ENCODE results near the gene TTN. TPM values are rescaled to one million over a fixed set of nuclear protein-coding genes. Genes with fewer than 3 reads are reported as not detected.

TTN gene
- total and polyA plus RNA-seq, 10 of the 15 experiments (the other 5 are each of a cell fraction or from before 2014, with no cell fraction given): 0.15 to 9.0 (median 1.8) TPM

- no peak overlapping the region for H3K9ac ChIP-seq (ENCODE audit: control insufficient read depth, insufficient read depth, low read length)
- ChIA-PET SMC1A (ENCODE audit: uncharacterized antibody, unreplicated experiment) (no interaction called here), CTCF (no interaction called here), RAD21 (ENCODE audit: unreplicated experiment) (no interaction called here), POLR2A (no interaction called here)
- FAIRE-seq (no peak), DNase-seq (ENCODE audit: low read depth, low spot score) (no peak), ATAC-seq (no peak)
- intact Hi-C loops (cut with micrococcal nuclease; ENCODE audit: unreplicated experiment): no loop called here
- TF ChIP-seq STAT3 (IDR thresholded peaks at IDR 0.05; ENCODE audit: low read depth, low read length) (no peak), SMARCA5 (IDR thresholded peaks at IDR 0.05) (no peak), ETV6 (conservative IDR thresholded peaks at IDR 0.05 in 1 of 2, IDR thresholded peaks at IDR 0.05 in 1 of 2; ENCODE audit: borderline replicate concordance in 1 of 2, low read depth in 1 of 2) (no peak), JUND (IDR thresholded peaks at IDR 0.05; ENCODE audit: low read depth, low read length) (no peak), ZNF217 (IDR thresholded peaks at IDR 0.05) (no peak), MTA3 (IDR thresholded peaks at IDR 0.05; ENCODE audit: borderline replicate concordance, low read length) (no peak), BRCA1 (IDR thresholded peaks at IDR 0.05; ENCODE audit: low read depth, low read length) (no peak), ZBTB4 (CRISPR knock-in tag; IDR thresholded peaks at IDR 0.05) (no peak), EGR1 (IDR thresholded peaks at IDR 0.05; ENCODE audit: borderline replicate concordance in 1 of 2, low read depth in 2 of 2, low read length in 2 of 2) (no peak), FOXK2 (IDR thresholded peaks at IDR 0.05) (no peak), HDGF (IDR thresholded peaks at IDR 0.05) (no peak), SMAD1 (IDR thresholded peaks at IDR 0.05; ENCODE audit: low read depth, partially characterized antibody) (no peak), CBX5 (IDR thresholded peaks at IDR 0.05; ENCODE audit: low read depth) (no peak), HCFC1 (IDR thresholded peaks at IDR 0.05; ENCODE audit: low read length) (no peak), IKZF1 (conservative IDR thresholded peaks at IDR 0.05) (no peak), JUNB (IDR thresholded peaks at IDR 0.05) (no peak)
- TF ChIP-seq, protein P1, sequence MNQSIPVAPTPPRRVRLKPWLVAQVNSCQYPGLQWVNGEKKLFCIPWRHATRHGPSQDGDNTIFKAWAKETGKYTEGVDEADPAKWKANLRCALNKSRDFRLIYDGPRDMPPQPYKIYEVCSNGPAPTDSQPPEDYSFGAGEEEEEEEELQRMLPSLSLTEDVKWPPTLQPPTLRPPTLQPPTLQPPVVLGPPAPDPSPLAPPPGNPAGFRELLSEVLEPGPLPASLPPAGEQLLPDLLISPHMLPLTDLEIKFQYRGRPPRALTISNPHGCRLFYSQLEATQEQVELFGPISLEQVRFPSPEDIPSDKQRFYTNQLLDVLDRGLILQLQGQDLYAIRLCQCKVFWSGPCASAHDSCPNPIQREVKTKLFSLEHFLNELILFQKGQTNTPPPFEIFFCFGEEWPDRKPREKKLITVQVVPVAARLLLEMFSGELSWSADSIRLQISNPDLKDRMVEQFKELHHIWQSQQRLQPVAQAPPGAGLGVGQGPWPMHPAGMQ (IDR thresholded peaks at IDR 0.05; ENCODE audit: borderline replicate concordance): no peak
- TF ChIP-seq, protein P2, sequence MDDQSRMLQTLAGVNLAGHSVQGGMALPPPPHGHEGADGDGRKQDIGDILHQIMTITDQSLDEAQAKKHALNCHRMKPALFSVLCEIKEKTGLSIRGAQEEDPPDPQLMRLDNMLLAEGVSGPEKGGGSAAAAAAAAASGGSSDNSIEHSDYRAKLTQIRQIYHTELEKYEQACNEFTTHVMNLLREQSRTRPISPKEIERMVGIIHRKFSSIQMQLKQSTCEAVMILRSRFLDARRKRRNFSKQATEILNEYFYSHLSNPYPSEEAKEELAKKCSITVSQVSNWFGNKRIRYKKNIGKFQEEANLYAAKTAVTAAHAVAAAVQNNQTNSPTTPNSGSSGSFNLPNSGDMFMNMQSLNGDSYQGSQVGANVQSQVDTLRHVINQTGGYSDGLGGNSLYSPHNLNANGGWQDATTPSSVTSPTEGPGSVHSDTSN (IDR thresholded peaks at IDR 0.05; ENCODE audit: insufficient replicate concordance, low read depth, low read length): no peak
- H3K4me2 ChIP-seq (ENCODE audit: control insufficient read depth, insufficient read depth): no peak overlapping the region
- no peaks in the 10 kb centered on the region for H3K36me3 ChIP-seq (ENCODE audit: control insufficient read depth in 2 of 2, insufficient read depth in 2 of 2, low read length in 1 of 2)
- 40% methylated on average over 1 of the region's 1 CpG for WGBS (ENCODE audit: insufficient coverage, insufficient replicate concordance, low lambda C conversion rate, missing lambda C conversion rate)
- 0 out of 2 replicates have a peak, but pooled peaks cover under 1% of the 10 kb centered on the region for H3K4me1 ChIP-seq (ENCODE audit: control insufficient read depth, insufficient read depth, low read length)
- no peaks in the 10 kb centered on the region for H4K20me1 ChIP-seq (ENCODE audit: control insufficient read depth, insufficient read depth)
- no peaks in the 10 kb centered on the region for H3K79me2 ChIP-seq (ENCODE audit: control insufficient read depth, insufficient read depth, low read length)
- no peak overlapping the region for H3K27ac ChIP-seq (ENCODE audit: control insufficient read depth, insufficient read depth)
- no TSS peak for BruUV-seq (replicated peaks)
- no peaks in the 10 kb centered on the region for H3K27me3 ChIP-seq (replicated peaks in 1 of 2; ENCODE audit: control insufficient read depth in 2 of 2, insufficient read depth in 2 of 2, low read length in 1 of 2)
- no peak overlapping the region for H2AFZ ChIP-seq (ENCODE audit: control insufficient read depth, low read depth, low read length)
- in situ Hi-C loops (cut with MboI): no loop called here
- H3K9me3 ChIP-seq (replicated peaks; ENCODE audit: control insufficient read depth, insufficient read depth, low read length): no peaks in the 10 kb centered on the region
- no peak overlapping the region for H3K4me3 ChIP-seq
These were observed 18.0 kb upstream of the TTN start for GRCh38 chr2:178825183-178825582.

Measured in GM12878 (cell line).